ENCODE data around the gene PRKCA.

DNA sequence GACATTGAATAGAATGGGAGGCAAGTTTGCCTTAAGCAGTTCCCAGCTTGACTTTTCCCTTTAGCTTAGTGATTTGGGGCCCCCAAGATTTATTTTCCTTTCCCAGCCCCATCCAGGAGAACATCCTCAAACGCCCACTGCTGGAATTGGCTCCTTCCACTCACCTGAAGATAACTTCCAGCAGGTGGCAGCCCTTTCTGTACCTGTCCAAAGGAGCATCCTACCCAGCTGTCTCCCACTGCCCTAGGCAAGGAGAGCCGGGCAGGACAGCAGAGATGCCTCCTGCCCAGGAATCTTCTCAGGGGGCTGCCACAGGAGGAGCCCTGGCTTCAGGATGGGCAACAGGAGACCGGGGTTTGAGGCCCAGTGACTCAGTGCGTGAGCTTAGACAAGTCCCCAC is 538.9 kb downstream of the PRKCA start:
- TF ChIP-seq CTCF (IDR thresholded peaks at IDR 0.05) (no peak), POLR2A (IDR thresholded peaks at IDR 0.05; ENCODE audit: low read depth) (no peak), POLR2AphosphoS5 (IDR thresholded peaks at IDR 0.05) (no peak), EP300 (IDR thresholded peaks at IDR 0.05) (no peak)
